Aorta (tissue), 5 donors: Measurements from ENCODE around the gene CNTF. TPM values are rescaled to one million over a fixed set of nuclear protein-coding genes. Genes with fewer than 3 reads are reported as not detected.

Experiments
- ATAC-seq: fragments of 200-7000 bp; cut with Tn5 transposase; one replicate; pipeline ENCODE4 v1.9.1; 2022; ENCODE audit warnings: moderate library complexity; ENCODE audit not compliant: low FRiP score
- DNase-seq, 2 donors: peaks; one replicate each; pipeline ENCODE4 v3.0.0-alpha.2; 2020
- H3K27ac ChIP-seq, 2 donors: one replicate each; pipeline ENCODE4 v1.5.1; 2013; ENCODE audit warnings: low read length in 2 of 2, mild to moderate bottlenecking in 2 of 2, moderate library complexity in 2 of 2, control low read depth in 1 of 2, inconsistent platforms in 1 of 2, low read depth in 1 of 2
- H3K27me3 ChIP-seq, 2 donors: one replicate each; pipeline ENCODE4 v1.6.1; 2013; ENCODE audit warnings: control low read depth in 1 of 2, low read length in 1 of 2, mild to moderate bottlenecking in 1 of 2, moderate library complexity in 1 of 2; ENCODE audit not compliant: insufficient read depth in 2 of 2, control insufficient read depth in 1 of 2
- H3K36me3 ChIP-seq, 2 donors: one replicate each; pipeline ENCODE4 v1.6.1; 2013; ENCODE audit warnings: control low read depth in 1 of 2, low read length in 1 of 2, mild to moderate bottlenecking in 1 of 2; ENCODE audit not compliant: insufficient read depth in 2 of 2, control insufficient read depth in 1 of 2
- H3K4me1 ChIP-seq, 2 donors: one replicate each; pipeline ENCODE4 v1.6.1; 2013; ENCODE audit warnings: low read length in 2 of 2, control low read depth in 1 of 2, mild to moderate bottlenecking in 1 of 2, moderate library complexity in 1 of 2; ENCODE audit not compliant: insufficient read depth in 2 of 2, control insufficient read depth in 1 of 2
- H3K4me3 ChIP-seq, 2 donors: one replicate each; pipeline ENCODE4 v1.5.1; 2013; ENCODE audit warnings: low read length in 2 of 2, control low read depth in 1 of 2, mild to moderate bottlenecking in 1 of 2
- H3K9me3 ChIP-seq: one replicate; pipeline ENCODE4 v1.6.1; 2013; ENCODE audit warnings: mild to moderate bottlenecking, low read length; ENCODE audit not compliant: control insufficient read depth
- WGBS, 2 donors: extraction: QIAGEN DNeasy Blood & Tissue Kit; methylation state at CpG; one replicate each; pipeline ENCODE4 v1.1.7; 2013; 5-methylcytosine and 5-hydroxymethylcytosine counted together
- intact Hi-C, 2 donors: fragments of 100-400 bp; cut with DNase I; formaldehyde crosslinking; loops; one replicate each; pipeline versions ENCODE4 v1.14.2 to v1.15.0; 2022
- polyA plus RNA-seq, 2 donors: library from polyadenylated mRNA; stranded (reverse); fragments of 200-250 nt; gene quantifications; one replicate each; pipeline ENCODE4 v1.2.3, GENCODE V29; 2013
- total RNA-seq, 2 donors: library from RNA; stranded (reverse); fragmentation: NEBNext Ultra II Directional; extraction: Animal tissue kit (Norgen Biotek cat#: 25700); gene quantifications; one replicate each; pipeline ENCODE4 v1.2.1, GENCODE V29; 2021
- donor health status: healthy with polysubstance abuse.
- donor health status: Bipolar disorder and iron deficiency.
- donor health status: DM: no; HTN: no; CAD: no.
- donor health status: DM: no; HTN: no; CAD: no.
- donor health status: DM: yes; HTN: yes; CAD: no.

Gene CNTF
- total and polyA plus RNA-seq, 4 donors = 0.26 to 3.1 (median 1.6) TPM

- no peaks in the 10 kb centered on the region for H3K9me3 ChIP-seq
- intact Hi-C loops = loop anchor here in 1 of 2 donors (10.0 kb wide), 1 partner anchor 498 kb away; no protein-coding TSS in a partner anchor
- 89 to 92% methylated on average over 2 of the region's 2 CpGs for WGBS, 2 donors
- H3K4me1 ChIP-seq = no peaks in the 10 kb centered on the region
- ATAC-seq (no peak), DNase-seq (no peak)
- H3K27ac ChIP-seq = no peak overlapping the region
- H3K27me3 ChIP-seq = no peaks in the 10 kb centered on the region
- no peaks in the 10 kb centered on the region for H3K36me3 ChIP-seq
- no peak overlapping the region for H3K4me3 ChIP-seq
These were observed 33.9 kb downstream of the CNTF start for GRCh38 chr11:58656348-58656747.

GRCh38 chr11:58658623-58659022 is 36.2 kb downstream of the CNTF start:
- H3K27me3 ChIP-seq = no peaks in the 10 kb centered on the region
- no peaks in the 10 kb centered on the region for H3K36me3 ChIP-seq
- H3K4me1 ChIP-seq = no peaks in the 10 kb centered on the region
- no peak overlapping the region for H3K27ac ChIP-seq
- WGBS, 2 donors = 69 to 73% methylated on average over 3 of the region's 3 CpGs
- no peaks in the 10 kb centered on the region for H3K9me3 ChIP-seq
- ATAC-seq = no peak
- no peak overlapping the region for H3K4me3 ChIP-seq
- DNase-seq = no peak
- intact Hi-C loops = loop anchor here in 1 of 2 donors (10.0 kb wide), 1 partner anchor 496 kb away; no protein-coding TSS in a partner anchor

- 35 to 46% methylated on average over 2 of the region's 2 CpGs for WGBS, 2 donors
- ATAC-seq (no peak), DNase-seq (no peak)
- Histone ChIP-seq H3K27ac (no peak overlapping the region), H3K4me1 (no peaks in the 10 kb centered on the region), H3K4me3 (no peak overlapping the region), H3K9me3 (no peaks in the 10 kb centered on the region), H3K27me3 (no peaks in the 10 kb centered on the region), H3K36me3 (no peaks in the 10 kb centered on the region)
- intact Hi-C loops = loop anchor here in 1 of 2 donors (10.0 kb wide), 1 partner anchor 495 kb away; no protein-coding TSS in a partner anchor
These were observed 36.9 kb downstream of the CNTF start for GRCh38 chr11:58659404-58659803.

- no peaks in the 10 kb centered on the region for H3K36me3 ChIP-seq
- H3K4me1 ChIP-seq = no peaks in the 10 kb centered on the region
- no peak overlapping the region for H3K4me3 ChIP-seq
- DNase-seq (no peak), ATAC-seq (no peak)
- WGBS, 2 donors = 66 to 70% methylated on average over 5 of the region's 5 CpGs
- intact Hi-C loops = loop anchor here in 1 of 2 donors (10.0 kb wide), 1 partner anchor 495 kb away; no protein-coding TSS in a partner anchor
- no peak overlapping the region for H3K27ac ChIP-seq
- H3K27me3 ChIP-seq = no peaks in the 10 kb centered on the region
- H3K9me3 ChIP-seq = no peaks in the 10 kb centered on the region
These were observed 37.6 kb downstream of the CNTF start for GRCh38 chr11:58659910-58660570.

GRCh38 chr11:58671983-58672633 is 49.6 kb downstream of the CNTF start:
- WGBS, 2 donors = 64 to 65% methylated on average over 6 of the region's 6 CpGs
- DNase-seq = no peak

GRCh38 chr11:58674609-58675008 is 52.1 kb downstream of the CNTF start:
- WGBS, 2 donors = 66% methylated on average over 12 of the region's 12 CpGs
- H3K4me1 ChIP-seq = no peaks in the 10 kb centered on the region
- intact Hi-C loops = loop anchor here in 1 of 2 donors (2.0 kb wide), 1 partner anchor 20 kb away; no protein-coding TSS in a partner anchor
- DNase-seq (no peak), ATAC-seq (no peak)
- no peak overlapping the region for H3K27ac ChIP-seq
- no peaks in the 10 kb centered on the region for H3K27me3 ChIP-seq
- H3K9me3 ChIP-seq = no peaks in the 10 kb centered on the region
- no peak overlapping the region for H3K4me3 ChIP-seq
- peaks cover 0 to 2% of the 10 kb centered on the region in 2 donors for H3K36me3 ChIP-seq

More at GRCh38 chr11:58671983-58672633, 49.6 kb downstream of the CNTF start:
- Histone ChIP-seq H3K27ac (no peak overlapping the region), H3K36me3 (peaks cover 0 to 1% of the 10 kb centered on the region in 2 donors), H3K9me3 (no peaks in the 10 kb centered on the region), H3K27me3 (no peaks in the 10 kb centered on the region), H3K4me3 (no peak overlapping the region), H3K4me1 (no peaks in the 10 kb centered on the region)
- intact Hi-C loops = no loop called here
- no peak for ATAC-seq

Other genes starting within 250 kb of the CNTF start
- gene OR5B3, start 215.8 kb upstream of the CNTF start, total RNA-seq = not detected
- not detected for gene OR5B3, start 215.8 kb upstream of the CNTF start, polyA plus RNA-seq
- gene OR5B2, start 194.5 kb upstream of the CNTF start, total RNA-seq = not detected
- not detected for gene OR5B2, start 194.5 kb upstream of the CNTF start, polyA plus RNA-seq
- not detected for gene OR5B12, start 180.4 kb upstream of the CNTF start, total RNA-seq
- not detected for gene OR5B12, start 180.4 kb upstream of the CNTF start, polyA plus RNA-seq
- gene OR5B21, start 114.6 kb upstream of the CNTF start, total RNA-seq = not detected
- gene OR5B21, start 114.6 kb upstream of the CNTF start, polyA plus RNA-seq = not detected
- gene LPXN, start 46.8 kb upstream of the CNTF start, total RNA-seq = 10 to 100 TPM; 15.0 to 20.4 TPM
- gene LPXN, start 46.8 kb upstream of the CNTF start, polyA plus RNA-seq = 1 to 10 TPM; 7.0 to 8.3 TPM
- 10 to 100 TPM; 51.1 to 57.1 TPM for gene ZFP91, start 43.6 kb upstream of the CNTF start, total RNA-seq
- gene ZFP91, start 43.6 kb upstream of the CNTF start, polyA plus RNA-seq = 10 to 100 TPM; 20.3 to 38.2 TPM
- not detected for gene GLYAT, start 109.3 kb downstream of the CNTF start, total RNA-seq
- not detected for gene GLYAT, start 109.3 kb downstream of the CNTF start, polyA plus RNA-seq
- under 1 TPM in 1 of 2 donors, not detected in 1; 0.24 TPM for gene GLYATL2, start 222.0 kb downstream of the CNTF start, total RNA-seq
- not detected for gene GLYATL2, start 222.0 kb downstream of the CNTF start, polyA plus RNA-seq